GM19023 (cell line): ENCODE results near the gene GRID1.

ENCODE experiments used
- ATAC-seq: cut with Tn5 transposase; IDR thresholded peaks from one replicate; pipeline ENCODE4 v1.9.1; 2021; ENCODE audit warnings: mild to moderate bottlenecking, moderate library complexity; ENCODE audit not compliant: unreplicated experiment

Gene GRID1

DNA sequence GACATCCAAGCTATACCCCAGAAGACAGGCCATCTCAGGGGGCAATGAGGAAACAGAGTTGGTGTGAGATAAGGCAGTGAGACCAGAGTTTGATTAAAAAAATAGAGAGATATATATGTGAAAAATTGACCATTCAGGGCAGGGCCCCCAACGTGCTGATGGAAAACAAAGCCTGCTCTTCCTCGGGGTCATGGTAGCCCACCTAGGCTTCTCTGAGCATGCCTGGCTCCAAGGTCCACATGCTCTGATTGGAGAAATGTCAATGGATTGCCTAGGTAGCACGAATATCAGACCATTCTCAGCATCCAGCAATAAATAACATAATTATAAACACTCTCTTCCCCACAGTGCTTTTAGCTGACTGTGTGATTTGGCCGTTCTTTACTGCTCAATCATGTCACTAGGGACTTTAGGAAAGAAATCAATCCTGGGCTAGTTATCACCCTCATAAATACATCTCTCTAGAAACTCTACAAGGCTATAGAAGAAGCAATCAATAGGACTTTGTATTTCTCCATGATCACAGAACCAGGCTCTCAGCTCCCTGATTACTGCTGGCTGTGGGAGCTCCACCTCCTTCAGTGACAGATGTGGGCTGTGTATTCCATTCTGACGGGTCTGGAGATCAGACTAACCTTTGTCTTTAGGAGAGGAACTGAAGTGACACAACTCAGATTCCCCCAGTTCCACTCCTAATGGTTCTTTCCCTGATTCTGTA lies 766.4 kb downstream of the GRID1 start:
- no peak for ATAC-seq

DNA sequence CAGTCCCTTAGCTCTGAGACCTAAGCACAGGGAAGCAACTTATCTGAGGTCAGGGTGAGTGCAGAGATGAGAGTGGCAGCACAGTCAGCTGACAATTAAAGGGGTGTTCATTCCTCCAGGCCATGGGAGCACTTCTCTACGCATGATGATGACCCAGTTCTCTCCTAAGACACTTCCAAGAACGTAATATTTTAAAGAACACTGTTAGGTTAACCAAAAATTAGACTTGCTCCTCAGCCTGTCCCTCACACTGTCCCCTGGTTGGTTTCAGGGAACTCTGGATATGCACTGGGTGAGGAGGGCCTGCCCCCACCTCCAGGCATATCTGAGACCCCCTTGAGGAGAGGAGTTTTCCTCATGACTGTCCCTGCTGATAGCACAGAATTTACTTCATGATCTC lies 767.5 kb downstream of the GRID1 start:
- ATAC-seq, result no peak

DNA sequence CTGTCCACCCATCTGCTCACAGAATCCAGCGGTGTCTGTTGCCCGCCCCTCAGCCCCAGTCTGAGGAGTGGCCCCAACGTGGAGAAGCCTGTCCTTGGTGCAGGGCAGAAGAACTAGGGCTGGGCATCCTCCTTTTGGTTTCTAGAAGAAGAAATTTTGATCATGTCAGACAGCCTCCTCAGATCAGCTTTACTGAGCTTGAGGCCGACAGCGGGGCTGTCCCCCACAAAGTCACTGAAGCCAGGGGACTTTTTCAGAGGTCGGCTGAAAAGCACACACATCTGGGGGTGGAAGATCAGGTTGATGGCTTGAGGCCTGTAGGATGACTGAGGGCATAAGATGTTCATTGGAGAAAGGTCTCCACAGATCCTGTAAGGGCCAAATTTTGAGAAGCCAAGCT lies 767.9 kb downstream of the GRID1 start:
- ATAC-seq, result no peak

DNA sequence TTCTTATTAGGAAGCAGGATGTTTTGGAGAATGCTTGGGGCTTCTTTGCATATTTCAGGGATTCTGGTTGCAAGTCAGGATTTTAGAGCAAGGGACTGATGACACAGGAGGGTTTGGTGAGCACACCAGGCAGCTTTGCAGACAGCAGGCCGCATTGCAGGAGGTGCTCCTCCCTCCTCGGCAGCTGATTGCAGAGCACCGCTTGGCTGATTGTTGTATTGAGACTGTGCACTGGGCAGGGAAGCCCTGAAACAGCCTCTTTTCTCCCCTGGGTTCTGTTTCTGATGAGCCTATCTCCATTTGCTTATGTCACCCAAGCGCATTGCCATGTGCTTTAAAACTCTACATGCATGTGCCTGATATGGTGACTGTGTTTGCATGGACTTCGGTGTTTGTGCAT lies 769.6 kb downstream of the GRID1 start:
- ATAC-seq, result no peak

DNA sequence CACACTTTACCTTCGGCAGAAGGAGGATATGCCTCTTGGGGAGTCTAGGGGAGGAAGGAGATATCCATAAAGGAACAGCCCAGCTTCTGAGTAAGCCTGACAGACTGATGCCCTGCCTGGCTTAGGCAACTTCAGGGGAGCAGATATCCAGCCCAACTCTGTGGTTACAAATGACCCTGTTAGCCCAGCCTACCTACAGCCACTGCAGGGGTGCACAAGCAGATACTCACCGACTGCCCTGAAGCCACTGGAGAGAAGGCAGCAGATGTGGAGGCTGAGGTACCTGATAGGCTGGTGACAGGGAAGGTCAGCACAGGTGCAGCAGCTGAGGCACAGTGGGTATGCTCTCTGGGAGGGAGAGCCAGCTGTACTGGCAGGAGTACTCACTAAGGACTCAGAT lies 770.2 kb downstream of the GRID1 start:
- no peak for ATAC-seq

- ATAC-seq, result no peak
These were observed 772.4 kb downstream of the GRID1 start for GRCh38 chr10:85594239-85594638.

DNA sequence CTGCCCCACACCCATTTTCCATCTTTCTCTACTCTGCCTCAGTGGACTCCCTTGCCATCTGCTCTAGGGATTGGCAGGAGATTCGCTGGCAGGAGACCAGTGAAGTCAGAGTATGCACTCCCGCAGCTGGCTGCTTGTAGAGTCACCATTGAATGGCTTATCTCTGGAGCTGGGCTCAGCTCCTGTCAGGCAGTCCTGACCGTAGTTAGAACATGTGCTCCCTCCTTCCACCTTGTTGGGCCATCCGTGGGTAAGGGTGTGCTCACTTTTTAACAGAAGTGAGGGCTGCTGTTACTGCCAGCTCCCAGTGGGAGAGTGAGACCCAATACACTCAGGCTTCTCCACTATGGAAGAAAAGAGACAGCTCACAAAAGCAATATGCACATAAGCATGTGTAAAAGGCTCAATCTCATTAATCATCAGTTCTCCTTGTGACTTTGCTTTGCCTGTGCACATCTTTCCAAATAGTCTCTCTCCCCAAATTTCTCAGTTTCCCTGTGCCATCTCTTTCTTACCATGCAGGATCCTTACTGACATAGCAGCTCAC lies 773.3 kb downstream of the GRID1 start:
- no peak for ATAC-seq

GRCh38 chr10:85581371-85581770 lies 785.2 kb downstream of the GRID1 start:
- ATAC-seq, result no peak

DNA sequence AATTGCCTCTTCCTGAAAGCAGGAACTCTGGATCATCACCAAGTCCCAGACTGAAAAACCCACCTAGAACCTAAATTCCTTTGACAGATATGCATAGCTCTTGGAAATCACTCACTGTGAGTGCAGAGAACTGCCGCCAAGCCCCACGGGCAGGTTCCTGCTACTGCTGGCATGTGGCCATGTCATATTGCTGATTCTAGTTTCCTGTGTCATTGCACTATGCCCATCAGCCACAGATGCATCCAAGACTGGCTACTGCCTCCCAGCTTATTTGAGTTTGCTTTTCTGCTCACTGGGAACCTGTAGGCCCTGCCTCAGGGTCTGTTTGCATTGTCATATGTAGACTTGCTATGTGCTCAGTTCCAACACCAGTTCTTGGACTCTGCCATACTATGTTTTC lies 786.0 kb downstream of the GRID1 start:
- ATAC-seq, result no peak

DNA sequence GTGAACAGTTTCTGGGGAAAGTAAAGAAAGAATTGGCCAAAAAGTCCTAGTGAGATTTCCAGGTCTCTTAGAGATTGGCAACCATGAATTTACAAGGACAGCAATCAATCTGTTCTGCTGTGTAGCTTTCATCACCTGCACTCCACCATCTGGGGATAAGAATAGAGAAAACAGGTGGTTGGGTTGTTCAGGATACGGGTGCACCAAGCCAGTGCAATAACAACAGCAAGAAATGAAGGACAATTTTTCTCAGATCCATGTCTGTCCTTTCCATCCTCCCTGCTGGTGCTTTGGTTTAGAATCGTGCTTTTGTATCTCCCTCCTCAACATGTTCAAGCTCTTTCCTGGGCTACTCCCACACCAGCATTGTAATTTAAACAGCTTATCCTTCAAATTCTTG lies 787.7 kb downstream of the GRID1 start:
- ATAC-seq, result no peak

DNA sequence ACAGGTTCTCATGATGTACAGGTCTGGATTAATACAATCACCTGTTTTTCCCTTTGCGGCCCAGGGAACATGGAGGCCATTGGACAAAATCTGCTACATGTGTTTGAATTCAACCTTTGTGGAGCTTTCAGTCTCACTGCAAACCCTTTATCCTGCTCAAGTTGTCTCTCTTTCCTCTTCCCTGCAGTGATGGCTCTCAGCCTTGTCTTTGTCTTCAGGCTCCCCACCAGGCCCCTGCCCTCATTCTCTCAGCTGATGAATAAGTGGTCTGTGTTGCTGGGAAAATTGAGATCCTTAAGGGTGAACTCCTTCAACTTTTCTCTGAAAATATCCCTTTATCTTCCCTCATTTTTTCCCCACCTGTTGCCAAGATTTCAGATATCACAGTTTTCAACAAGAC lies 791.2 kb downstream of the GRID1 start:
- no peak for ATAC-seq

DNA sequence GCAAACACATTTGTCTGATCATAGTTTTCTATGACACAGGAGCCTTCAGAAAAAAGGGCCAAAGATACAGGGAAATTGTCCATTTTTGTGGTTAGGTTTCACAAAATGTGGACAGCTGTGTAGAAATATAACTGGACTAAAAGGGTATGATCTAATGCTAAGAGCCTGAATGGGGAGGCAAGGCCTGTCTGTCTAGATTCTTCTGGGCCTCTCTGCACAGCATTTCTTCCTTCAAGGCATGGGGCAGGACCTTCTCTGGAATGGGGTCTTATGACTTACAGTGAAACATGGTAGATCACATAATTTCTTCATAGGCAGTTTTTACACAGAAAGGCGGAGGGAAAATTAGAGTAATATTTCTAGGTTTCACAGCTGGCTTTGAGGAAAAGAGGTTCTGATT lies 795.7 kb downstream of the GRID1 start:
- ATAC-seq, result no peak

DNA sequence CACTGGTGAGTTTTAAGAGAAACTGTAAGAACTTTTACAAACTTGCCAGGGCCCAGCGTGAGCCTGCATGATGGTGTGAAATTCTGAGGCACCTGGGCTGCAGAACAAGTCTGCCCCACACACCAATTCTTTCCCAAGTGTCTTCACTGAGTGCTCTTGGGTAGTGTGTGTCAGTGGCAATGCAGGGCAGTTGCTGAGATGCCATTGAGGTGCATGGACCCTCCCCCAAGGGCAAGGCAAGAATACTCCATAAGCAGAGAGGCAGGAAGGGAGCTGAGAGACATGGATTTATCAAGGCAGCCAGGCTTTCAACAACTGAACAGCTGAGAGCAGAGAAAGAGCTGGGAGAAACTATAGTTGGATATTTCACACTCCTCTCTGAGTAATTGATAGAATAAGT lies 801.2 kb downstream of the GRID1 start:
- no peak for ATAC-seq

DNA sequence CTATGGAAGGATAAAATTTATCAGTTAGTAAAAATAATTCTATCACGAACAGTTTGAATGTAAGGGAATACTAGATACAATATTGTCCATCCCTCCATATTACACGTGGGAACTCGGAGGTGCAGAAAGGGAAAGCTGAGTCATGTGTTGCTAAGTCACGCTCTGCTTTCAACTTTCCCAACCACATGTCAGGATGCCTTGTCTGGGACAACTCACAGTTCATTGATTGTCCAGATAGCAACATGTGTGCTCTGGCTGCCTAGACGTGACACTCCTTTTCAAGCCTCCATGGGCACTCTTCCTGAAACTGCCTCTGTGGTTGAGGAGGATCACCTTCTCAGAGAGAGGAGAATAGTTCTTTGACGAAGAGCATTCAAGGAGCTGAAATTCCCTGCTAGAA lies 808.1 kb downstream of the GRID1 start:
- ATAC-seq, result no peak

DNA sequence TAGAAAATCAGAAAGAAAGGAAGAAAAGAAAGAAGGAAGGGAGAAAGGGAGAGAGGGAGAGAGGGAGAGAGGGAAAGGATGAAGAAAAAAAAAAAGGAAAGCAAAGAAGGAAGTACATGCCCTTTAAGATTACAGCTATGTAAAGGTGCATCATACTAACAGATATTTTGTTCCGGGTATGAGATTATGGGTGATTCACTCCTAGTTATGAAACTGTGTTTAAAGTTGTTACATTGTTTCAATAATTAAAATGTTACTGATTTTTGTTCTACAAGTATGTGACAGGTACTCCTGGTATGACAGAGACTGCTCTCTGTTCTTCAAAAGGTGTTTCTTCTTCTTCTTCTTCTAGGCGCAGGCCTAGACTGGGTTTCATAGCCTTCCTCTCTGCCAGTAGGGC lies 808.9 kb downstream of the GRID1 start:
- ATAC-seq, result no peak

DNA sequence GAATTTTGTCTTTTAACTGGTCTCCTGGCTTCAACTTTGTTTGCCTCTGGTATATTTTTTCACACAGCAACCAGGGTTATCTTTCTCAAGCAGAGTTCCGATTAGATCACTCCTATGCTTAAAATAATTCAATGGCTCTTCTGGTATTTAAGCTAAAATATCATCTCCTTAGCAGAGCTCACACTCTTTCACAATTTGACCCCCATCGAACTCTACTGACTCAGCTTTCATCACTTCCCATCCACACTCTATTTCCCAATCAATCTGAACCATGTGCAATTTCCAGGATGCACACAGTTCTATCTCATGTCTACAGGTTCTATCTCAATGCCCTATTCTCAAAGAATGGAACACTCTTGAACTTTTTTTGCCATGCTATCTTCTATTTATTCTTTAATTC lies 809.5 kb downstream of the GRID1 start:
- ATAC-seq, result no peak
